Lung (tissue), 12 donors: Measurements from ENCODE around the gene COL4A2. TPM values are rescaled to one million over a fixed set of nuclear protein-coding genes. Genes with fewer than 3 reads are reported as not detected.

Experiments used
- ATAC-seq: fragments of 200-7000 bp; cut with Tn5 transposase; one replicate; pipeline ENCODE4 v1.9.1; 2020; ENCODE audit warnings: moderate number of reproducible peaks; ENCODE audit not compliant: insufficient read depth, low FRiP score
- DNase-seq, 3 donors: peaks; one replicate each; pipeline ENCODE4 v3.0.0-alpha.2; 2013 to 2017
- H3K27ac ChIP-seq, 2 donors: one replicate each; pipeline ENCODE4 v1.5.1; 2013; ENCODE audit warnings: mild to moderate bottlenecking in 2 of 2, moderate library complexity in 2 of 2, control low read depth in 1 of 2, inconsistent platforms in 1 of 2, low read depth in 1 of 2, low read length in 1 of 2
- H3K27me3 ChIP-seq, 3 donors: one replicate each; pipeline ENCODE4 v1.5.1; 2013; ENCODE audit warnings: low read length in 2 of 3; ENCODE audit not compliant: control insufficient read depth in 3 of 3, insufficient read depth in 3 of 3
- H3K36me3 ChIP-seq, 4 donors: one replicate each; pipeline ENCODE4 v1.5.1; 2013; ENCODE audit warnings: low read length in 4 of 4, mild to moderate bottlenecking in 1 of 4, moderate library complexity in 1 of 4; ENCODE audit not compliant: control insufficient read depth in 4 of 4, insufficient read depth in 4 of 4
- H3K4me1 ChIP-seq, 5 donors: one replicate each; pipeline ENCODE4 v1.5.1; 2013; ENCODE audit warnings: low read length in 5 of 5, mild to moderate bottlenecking in 2 of 5, moderate library complexity in 1 of 5; ENCODE audit not compliant: control insufficient read depth in 5 of 5, insufficient read depth in 5 of 5
- H3K4me3 ChIP-seq: one replicate; pipeline ENCODE4 v1.5.1; 2013; ENCODE audit warnings: mild to moderate bottlenecking, control low read depth, moderate library complexity
- H3K9ac ChIP-seq, 2 donors: one replicate each; pipeline ENCODE4 v1.5.1; 2013; ENCODE audit warnings: low read length in 2 of 2, control low read depth in 1 of 2; ENCODE audit not compliant: insufficient read depth in 1 of 2
- H3K9me3 ChIP-seq, 4 donors: one replicate each; pipeline ENCODE4 v1.5.1; 2013; ENCODE audit warnings: low read length in 3 of 4, mild to moderate bottlenecking in 1 of 4, moderate library complexity in 1 of 4; ENCODE audit not compliant: control insufficient read depth in 4 of 4, insufficient read depth in 3 of 4
- CTCF ChIP-seq: IDR thresholded peaks from 2 replicates; pipeline ENCODE4 v1.5.1; 2012; ENCODE audit warnings: mild to moderate bottlenecking; ENCODE audit errors: control extremely low read depth, extremely low read depth
- WGBS, 2 donors: extraction: QIAGEN DNeasy Blood & Tissue Kit; methylation state at CpG; one replicate each; pipeline ENCODE4 v1.1.7; 2013; 5-methylcytosine and 5-hydroxymethylcytosine counted together
- polyA plus RNA-seq, 2 donors: library from polyadenylated mRNA; stranded (reverse); fragments of 200-250 nt; gene quantifications; one replicate each; pipeline ENCODE4 v1.2.1, GENCODE V29; 2013
- total RNA-seq, 2 donors: library from RNA; depleted of rRNA in 1 of 2; stranded (reverse); fragments of >200 nt in 1 of 2; gene quantifications; one replicate each; pipeline ENCODE4 v1.2.1, GENCODE V29; 2014 to 2021
- donor health status: control.
- donor health status: control.
- donor health status: Bipolar disorder and iron deficiency.
- donor health status: healthy.
- donor health status: DM: yes; HTN: yes; CAD: no.

Gene COL4A2
- total and polyA plus RNA-seq, 4 donors: 169 to 627 (median 339) TPM

DNA sequence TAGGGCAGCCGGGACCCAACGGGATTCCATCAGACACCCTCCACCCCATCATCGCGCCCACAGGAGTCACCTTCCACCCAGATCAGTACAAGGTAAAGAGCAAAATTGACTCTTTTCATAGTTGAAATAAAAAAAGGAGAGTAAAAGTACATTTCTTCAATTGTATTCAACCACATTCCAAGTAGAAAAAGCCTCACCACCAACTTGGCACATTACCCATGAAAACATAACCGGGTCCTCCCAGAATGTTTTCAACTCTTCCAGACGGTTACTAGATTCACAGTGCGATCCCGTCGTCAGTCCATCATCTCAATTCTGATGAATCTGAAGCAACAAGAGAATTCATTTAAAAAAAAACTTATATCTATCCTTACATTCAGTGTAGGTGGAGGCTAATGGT lies 129.2 kb downstream of the COL4A2 start:
- DNase-seq (no peak), ATAC-seq (no peak)
- Histone ChIP-seq H3K4me1 (peaks cover 0 to 17% (median 5%) of the 10 kb centered on the region in 5 donors), H3K9ac (no peak overlapping the region), H3K27ac (no peak overlapping the region), H3K4me3 (no peak overlapping the region), H3K27me3 (no peaks in the 10 kb centered on the region), H3K36me3 (peaks cover 12 to 34% (median 31%) of the 10 kb centered on the region in 4 donors), H3K9me3 (no peaks in the 10 kb centered on the region)
- TF ChIP-seq CTCF: no peak
- 90 to 95% methylated on average over 9 of the region's 9 CpGs for WGBS, 2 donors

DNA sequence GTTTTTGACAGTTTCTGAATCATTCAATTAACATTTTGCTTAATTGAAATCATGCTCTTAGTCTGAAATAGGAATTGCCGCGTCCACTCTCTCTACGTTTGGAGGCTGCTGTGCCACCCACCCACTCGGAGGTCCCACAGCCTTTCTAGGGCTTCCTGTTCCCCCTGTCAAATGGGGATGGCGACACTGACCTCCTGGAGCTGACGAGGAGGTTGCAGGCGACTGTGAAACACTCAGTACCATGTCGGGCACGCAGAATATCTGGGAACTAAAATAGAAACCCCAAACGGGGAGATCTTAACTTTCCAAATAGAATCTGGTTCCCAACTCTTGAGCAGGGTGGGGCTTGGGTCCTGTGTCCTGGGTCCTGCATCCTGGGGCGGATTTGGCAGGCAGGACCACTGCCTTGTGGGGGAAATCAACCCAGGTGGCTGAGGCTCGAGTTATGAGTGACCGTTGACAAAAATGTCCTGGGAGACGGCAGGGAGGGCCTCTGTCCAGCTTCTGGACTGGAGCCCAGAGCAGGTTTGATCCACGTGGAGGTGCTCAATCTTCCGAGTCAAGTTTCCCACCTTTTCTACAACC lies 129.8 kb downstream of the COL4A2 start:
- H3K27me3 ChIP-seq: no peaks in the 10 kb centered on the region
- H3K4me1 ChIP-seq: peaks cover 0 to 15% (median 4%) of the 10 kb centered on the region in 5 donors
- DNase-seq (no peak), ATAC-seq (no peak)
- no peak overlapping the region for H3K4me3 ChIP-seq
- no peak for TF ChIP-seq CTCF
- no peaks in the 10 kb centered on the region for H3K9me3 ChIP-seq
- no peak overlapping the region for H3K9ac ChIP-seq
- H3K36me3 ChIP-seq: peaks cover 12 to 34% (median 29%) of the 10 kb centered on the region in 4 donors
- H3K27ac ChIP-seq: no peak overlapping the region
- 68 to 83% methylated on average over 16 of the region's 16 CpGs for WGBS, 2 donors

DNA sequence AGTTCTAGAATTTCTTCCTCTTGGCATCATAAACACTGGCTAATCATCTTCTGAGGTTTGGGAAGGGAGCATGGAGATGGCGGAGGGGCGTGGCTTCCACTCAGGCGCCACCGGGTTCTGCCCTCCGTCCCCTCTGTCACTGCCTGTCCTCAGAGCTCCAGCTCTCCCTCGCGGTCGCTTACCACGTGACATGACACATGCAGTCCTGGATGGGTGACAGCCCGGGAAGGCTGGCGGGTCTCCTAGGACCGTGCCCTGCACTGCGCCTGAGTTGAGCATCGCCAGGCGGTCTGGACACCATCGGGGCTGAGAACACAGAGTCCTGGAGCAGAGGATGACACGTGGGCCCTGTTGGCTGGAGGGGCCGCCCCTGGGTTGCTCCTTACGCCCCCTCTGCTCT lies 131.1 kb downstream of the COL4A2 start:
- no peak for DNase-seq
- H3K27ac ChIP-seq: no peak overlapping the region
- no peak overlapping the region for H3K4me3 ChIP-seq
- H3K36me3 ChIP-seq: peaks cover 16 to 36% (median 28%) of the 10 kb centered on the region in 4 donors
- H3K9me3 ChIP-seq: no peaks in the 10 kb centered on the region
- H3K4me1 ChIP-seq: peaks cover 0 to 3% (median 0%) of the 10 kb centered on the region in 5 donors
- H3K27me3 ChIP-seq: no peaks in the 10 kb centered on the region
- no peak for TF ChIP-seq CTCF
- WGBS, 2 donors: 81 to 86% methylated on average over 19 of the region's 19 CpGs
- ATAC-seq: no peak
- no peak overlapping the region for H3K9ac ChIP-seq

- 92% methylated on average over 16 of the region's 16 CpGs for WGBS, 2 donors
- Histone ChIP-seq H3K27me3 (no peaks in the 10 kb centered on the region), H3K9me3 (no peaks in the 10 kb centered on the region), H3K9ac (no peak overlapping the region), H3K4me1 (no peaks in the 10 kb centered on the region), H3K36me3 (peaks cover 16 to 36% (median 27%) of the 10 kb centered on the region in 4 donors), H3K27ac (no peak overlapping the region), H3K4me3 (no peak overlapping the region)
- DNase-seq (no peak), ATAC-seq (no peak)
- no peak for TF ChIP-seq CTCF
Measured at GRCh38 chr13:110438776-110439175, 131.7 kb downstream of the COL4A2 start.
